ENCODE results near the gene AMMECR1. TPM values are rescaled to one million over a fixed set of nuclear protein-coding genes. Genes with fewer than 3 reads are reported as not detected.
"Not testable (repeated sequence)": the region's sequence is repeated elsewhere in the genome, so short reads cannot be mapped to it uniquely, and the experiment has no call there.

Gene AMMECR1
- total and polyA plus RNA-seq, 2 experiments from 2014 or later: 16.9 to 32.5 TPM

- not testable (repeated sequence) for H2AFZ ChIP-seq; H3K27ac ChIP-seq (ENCODE audit: low read depth); H3F3A ChIP-seq (replicated peaks; ENCODE audit: low read depth); H3K27ac Mint-ChIP-seq; H3K36me3 ChIP-seq (ENCODE audit: insufficient read depth); DNase-seq (ENCODE audit: low spot score); H3K4me1 ChIP-seq (ENCODE audit: insufficient read depth); ATAC-seq; H3K9me2 ChIP-seq (ENCODE audit: insufficient read depth); H3K4me3 ChIP-seq; H3K27me3 Mint-ChIP-seq (ENCODE audit: insufficient read depth, low read depth, poor library complexity); H3K4me3 Mint-ChIP-seq; H3K27me3 ChIP-seq (ENCODE audit: insufficient read depth); H4K20me1 ChIP-seq (replicated peaks; ENCODE audit: insufficient read depth); H3K9me3 Mint-ChIP-seq
- peaks cover 76% of the 10 kb centered on the region for H3K79me2 ChIP-seq (replicated peaks; ENCODE audit: insufficient read depth)
- peaks cover 18% of the 10 kb centered on the region; the same call in 2 of the 3 replicates for H3K36me3 Mint-ChIP-seq (ENCODE audit: low read depth)
- peaks cover 24% of the 10 kb centered on the region for H3K4me1 Mint-ChIP-seq
- H3K4me2 ChIP-seq: 0 out of 2 replicates have a peak overlapping the region, but pooled peaks have one; percentile 14
Observed at GRCh38 chrX:110238259-110238658, 79.6 kb downstream of the AMMECR1 start.

- DNase-seq (ENCODE audit: low spot score); H3K27ac Mint-ChIP-seq; H3F3A ChIP-seq (replicated peaks; ENCODE audit: low read depth); H3K4me3 Mint-ChIP-seq; H3K27me3 Mint-ChIP-seq (ENCODE audit: insufficient read depth, low read depth, poor library complexity); H3K9me2 ChIP-seq (ENCODE audit: insufficient read depth); ATAC-seq; H3K4me1 ChIP-seq (ENCODE audit: insufficient read depth); H2AFZ ChIP-seq; H3K27ac ChIP-seq (ENCODE audit: low read depth); H3K36me3 ChIP-seq (ENCODE audit: insufficient read depth); H4K20me1 ChIP-seq (replicated peaks; ENCODE audit: insufficient read depth); H3K4me2 ChIP-seq; H3K27me3 ChIP-seq (ENCODE audit: insufficient read depth); H3K4me3 ChIP-seq: not testable (repeated sequence)
- H3K4me1 Mint-ChIP-seq: peaks cover 24% of the 10 kb centered on the region
- peaks cover 38% of the 10 kb centered on the region; the same call in 2 of the 3 replicates for H3K36me3 Mint-ChIP-seq (ENCODE audit: low read depth)
- H3K79me2 ChIP-seq (replicated peaks; ENCODE audit: insufficient read depth): peaks cover 54% of the 10 kb centered on the region
- H3K9me3 Mint-ChIP-seq: peaks cover 20% of the 10 kb centered on the region
Observed at GRCh38 chrX:110231485-110231884, 86.4 kb downstream of the AMMECR1 start.

GRCh38 chrX:110229497-110230111 is 88.3 kb downstream of the AMMECR1 start:
- DNase-seq (ENCODE audit: low spot score): peak; percentile 63
- not testable (repeated sequence) for H4K20me1 ChIP-seq (replicated peaks; ENCODE audit: insufficient read depth); H3K4me1 ChIP-seq (ENCODE audit: insufficient read depth); H3F3A ChIP-seq (replicated peaks; ENCODE audit: low read depth); H3K36me3 ChIP-seq (ENCODE audit: insufficient read depth); H3K27me3 ChIP-seq (ENCODE audit: insufficient read depth); H3K27me3 Mint-ChIP-seq (ENCODE audit: insufficient read depth, low read depth, poor library complexity); ATAC-seq; H2AFZ ChIP-seq; H3K9me2 ChIP-seq (ENCODE audit: insufficient read depth)
- Mint-ChIP-seq H3K4me1 (peaks cover 27% of the 10 kb centered on the region), H3K4me3 (peak overlapping the region; percentile 75), H3K27ac (peak overlapping the region; percentile 97), H3K9me3 (peaks cover 20% of the 10 kb centered on the region), H3K36me3 (ENCODE audit: low read depth) (peaks cover 29% of the 10 kb centered on the region; the same call in 2 of the 3 replicates)
- TF ChIP-seq POLR2AphosphoS5 (IDR thresholded peaks at IDR 0.05; ENCODE audit: low read depth): peak; percentile 33; the same call in 1 of the 2 replicates
- Histone ChIP-seq H3K4me3 (peak overlapping the region; percentile 55), H3K4me2 (peak overlapping the region; percentile 79), H3K79me2 (replicated peaks; ENCODE audit: insufficient read depth) (peaks cover 35% of the 10 kb centered on the region), H3K27ac (ENCODE audit: low read depth) (peak overlapping the region; percentile 76; the same call in 1 of the 2 replicates)

- Histone ChIP-seq H3K27me3 (ENCODE audit: insufficient read depth) (no peaks in the 10 kb centered on the region), H3K27ac (ENCODE audit: low read depth) (no peak overlapping the region), H2AFZ (no peak overlapping the region), H3K9me2 (ENCODE audit: insufficient read depth) (no peaks in the 10 kb centered on the region), H3K79me2 (replicated peaks; ENCODE audit: insufficient read depth) (peaks cover 24% of the 10 kb centered on the region), H3K36me3 (ENCODE audit: insufficient read depth) (no peaks in the 10 kb centered on the region), H4K20me1 (replicated peaks; ENCODE audit: insufficient read depth) (no peaks in the 10 kb centered on the region), H3K4me2 (no peak overlapping the region), H3K4me1 (ENCODE audit: insufficient read depth) (no peaks in the 10 kb centered on the region; the same call in 1 of the 2 replicates), H3K4me3 (no peak overlapping the region), H3F3A (replicated peaks; ENCODE audit: low read depth) (no peaks in the 10 kb centered on the region)
- no peak for ATAC-seq
- Mint-ChIP-seq H3K27ac (no peak overlapping the region), H3K9me3 (peaks cover 20% of the 10 kb centered on the region), H3K36me3 (ENCODE audit: low read depth) (peaks cover 29% of the 10 kb centered on the region; the same call in 2 of the 3 replicates), H3K4me1 (peaks cover 30% of the 10 kb centered on the region), H3K27me3 (ENCODE audit: insufficient read depth, low read depth, poor library complexity) (peaks cover under 1% of the 10 kb centered on the region), H3K4me3 (no peak overlapping the region)
- TF ChIP-seq ZNF114 (CRISPR knock-in tag; IDR thresholded peaks at IDR 0.05) (no peak), EZH2phosphoT487 (IDR thresholded peaks at IDR 0.05; ENCODE audit: unreplicated experiment) (no peak), JUNB (IDR thresholded peaks at IDR 0.05; ENCODE audit: unreplicated experiment) (no peak), POLR2AphosphoS5 (IDR thresholded peaks at IDR 0.05; ENCODE audit: low read depth) (no peak), ETS1 (IDR thresholded peaks at IDR 0.05) (no peak), NANOG (IDR thresholded peaks at IDR 0.05; ENCODE audit: borderline replicate concordance) (no peak), ZNF331 (CRISPR knock-in tag; IDR thresholded peaks at IDR 0.05; ENCODE audit: low read depth) (no peak), CTCF (conservative IDR thresholded peaks at IDR 0.05; ENCODE audit: low read depth in 2 of 2) (no peak), CREB1 (CRISPR knock-in tag; IDR thresholded peaks at IDR 0.05; ENCODE audit: low read depth) (no peak)
- no peak for DNase-seq (ENCODE audit: low spot score)
Observed at GRCh38 chrX:110228453-110228852, 89.4 kb downstream of the AMMECR1 start.

Measured in GM23338 (cell line).